MCF 10A (cell line): ENCODE data around the gene KRT71. TPM values are rescaled to one million over a fixed set of nuclear protein-coding genes. Genes with fewer than 3 reads are reported as not detected.

Experiments
- Bru-seq: library from RNA; stranded (reverse); fragments of 400-500 nt; gene quantifications from one replicate; lab custom pipeline; 2021; lab: Mats Ljungman, UMichigan
- BruChase-seq, 2 experiments: library from RNA; stranded (reverse); fragments of 400-500 nt; gene quantifications; one replicate each; lab custom pipeline; 2021; lab: Mats Ljungman, UMichigan
- BruUV-seq: library from RNA; stranded (reverse); fragments of 400-500 nt; replicated peaks from 2 replicates; lab custom pipeline; 2021; lab: Mats Ljungman, UMichigan
- CTCF ChIA-PET: fragments of 300-600 bp; sonication (Branson Sonifier 250); formaldehyde crosslinking; extraction: SDS; loops from one replicate; lab custom pipeline; 2021; ENCODE audit warnings: antibody characterized with exemption, inconsistent platforms; lab: Yijun Ruan, JAX
- POLR2A ChIA-PET: fragments of 300-600, 350-650 bp; sonication (Branson Sonifier 250); formaldehyde crosslinking; extraction: SDS; loops from one replicate; lab custom pipeline; 2020; ENCODE audit warnings: antibody characterized with exemption, inconsistent platforms; lab: Yijun Ruan, JAX
- DNase-seq: peaks from one replicate; pipeline ENCODE4 v3.0.0-alpha.2; 2018; ENCODE audit not compliant: unreplicated experiment
- H3K27ac Mint-ChIP-seq: one replicate; pipeline ENCODE4 v1.8.0; 2022; ENCODE audit warnings: mild to moderate bottlenecking, low read depth, mixed read lengths; ENCODE audit not compliant: unreplicated experiment
- H3K27me3 Mint-ChIP-seq: one replicate; pipeline ENCODE4 v1.8.0; 2022; ENCODE audit warnings: mixed read lengths; ENCODE audit not compliant: insufficient read depth, unreplicated experiment
- H3K36me3 Mint-ChIP-seq: one replicate; pipeline ENCODE4 v1.8.0; 2022; ENCODE audit warnings: mild to moderate bottlenecking, moderate library complexity, mixed read lengths; ENCODE audit not compliant: insufficient read depth, unreplicated experiment
- H3K4me1 Mint-ChIP-seq: one replicate; pipeline ENCODE4 v1.8.0; 2022; ENCODE audit warnings: mixed read lengths; ENCODE audit not compliant: insufficient read depth, unreplicated experiment
- H3K4me3 Mint-ChIP-seq: one replicate; pipeline ENCODE4 v1.8.0; 2022; ENCODE audit warnings: mild to moderate bottlenecking, moderate library complexity, mixed read lengths; ENCODE audit not compliant: unreplicated experiment
- H3K9me3 Mint-ChIP-seq: one replicate; pipeline ENCODE4 v1.8.0; 2022; ENCODE audit warnings: mixed read lengths; ENCODE audit not compliant: unreplicated experiment
- intact Hi-C: fragments of 100-400 bp; cut with micrococcal nuclease; formaldehyde crosslinking; loops from 2 replicates; pipeline ENCODE4 v1.14.1; 2022
- long read RNA-seq: library from polyadenylated mRNA; stranded (forward); transcript quantifications from one replicate; pipeline ENCODE4 v2.0.0, GENCODE V29; 2022
- total RNA-seq: library from RNA; stranded (reverse); gene quantifications from 2 replicates; pipeline ENCODE4 v1.2.3, GENCODE V29; 2022
- TF ChIP-seq, protein P1 (sequence below): fragments of 200-600 bp; IDR thresholded peaks from one replicate; pipeline ENCODE4 v1.8.0; 2022; ENCODE audit warnings: antibody characterized with exemption, mild to moderate bottlenecking; ENCODE audit not compliant: unreplicated experiment

The KRT71 gene
- not detected in 2 replicates for total RNA-seq
- Bru-seq, nascent RNA, result not detected
- BruChase-seq, experiment 1, labeled RNA remaining after a 6-hour chase, result not detected
- BruChase-seq, experiment 2, labeled RNA remaining after a 2-hour chase, result not detected
- long read RNA-seq, result 0 reads

GRCh38 chr12:52552681-52553195 lies at the start of gene KRT71:
Gene KRT71, minus strand, starts transcription at chr12:52553145. Its CDS starts 68 bp downstream, at chr12:52553077.
- H3K36me3 Mint-ChIP-seq, result no peaks in the 10 kb centered on the region
- TF ChIP-seq, protein P1, sequence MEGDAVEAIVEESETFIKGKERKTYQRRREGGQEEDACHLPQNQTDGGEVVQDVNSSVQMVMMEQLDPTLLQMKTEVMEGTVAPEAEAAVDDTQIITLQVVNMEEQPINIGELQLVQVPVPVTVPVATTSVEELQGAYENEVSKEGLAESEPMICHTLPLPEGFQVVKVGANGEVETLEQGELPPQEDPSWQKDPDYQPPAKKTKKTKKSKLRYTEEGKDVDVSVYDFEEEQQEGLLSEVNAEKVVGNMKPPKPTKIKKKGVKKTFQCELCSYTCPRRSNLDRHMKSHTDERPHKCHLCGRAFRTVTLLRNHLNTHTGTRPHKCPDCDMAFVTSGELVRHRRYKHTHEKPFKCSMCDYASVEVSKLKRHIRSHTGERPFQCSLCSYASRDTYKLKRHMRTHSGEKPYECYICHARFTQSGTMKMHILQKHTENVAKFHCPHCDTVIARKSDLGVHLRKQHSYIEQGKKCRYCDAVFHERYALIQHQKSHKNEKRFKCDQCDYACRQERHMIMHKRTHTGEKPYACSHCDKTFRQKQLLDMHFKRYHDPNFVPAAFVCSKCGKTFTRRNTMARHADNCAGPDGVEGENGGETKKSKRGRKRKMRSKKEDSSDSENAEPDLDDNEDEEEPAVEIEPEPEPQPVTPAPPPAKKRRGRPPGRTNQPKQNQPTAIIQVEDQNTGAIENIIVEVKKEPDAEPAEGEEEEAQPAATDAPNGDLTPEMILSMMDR, result no peak
- DNase-seq, result no peak
- intact Hi-C loops, result no loop called here
- H3K4me3 Mint-ChIP-seq, result no peak within 1 kb of the TSS
- H3K4me1 Mint-ChIP-seq, result no peaks in the 10 kb centered on the region
- ChIA-PET POLR2A (no interaction called here), CTCF (interaction anchor here (0.7 kb wide), 1 partner anchor 700 kb away, joined by 3 read pairs; no protein-coding TSS in a partner anchor)
- BruUV-seq, result no TSS peak
- H3K27me3 Mint-ChIP-seq, result peaks cover 25% of the 10 kb centered on the region
- H3K27ac Mint-ChIP-seq, result no peak within 1 kb of the TSS
- H3K9me3 Mint-ChIP-seq, result no peaks in the 10 kb centered on the region

- Mint-ChIP-seq H3K9me3 (peaks cover 8% of the 10 kb centered on the region), H3K36me3 (no peaks in the 10 kb centered on the region), H3K4me3 (no peak overlapping the region), H3K27ac (no peak overlapping the region), H3K27me3 (peaks cover 49% of the 10 kb centered on the region), H3K4me1 (no peaks in the 10 kb centered on the region)
- POLR2A ChIA-PET, result interaction anchor here (0.6 kb wide), 1 partner anchor 446 kb away, joined by 4 read pairs; no protein-coding TSS in a partner anchor
- TF ChIP-seq, protein P1, result no peak
- DNase-seq, result no peak
- CTCF ChIA-PET, result no interaction called here
- no TSS peak for BruUV-seq
- intact Hi-C loops, result no loop called here
Observed at GRCh38 chr12:52602552-52602951, 49.6 kb upstream of the KRT71 start.

- ChIA-PET POLR2A (no interaction called here), CTCF (interaction anchor here (1.0 kb wide), 1 partner anchor 79 kb away, joined by 4 read pairs; no protein-coding TSS in a partner anchor)
- Mint-ChIP-seq H3K36me3 (no peaks in the 10 kb centered on the region), H3K4me3 (no peak overlapping the region), H3K27ac (no peak overlapping the region), H3K9me3 (peaks cover 8% of the 10 kb centered on the region), H3K27me3 (peaks cover 50% of the 10 kb centered on the region), H3K4me1 (no peaks in the 10 kb centered on the region)
- DNase-seq, result no peak
- TF ChIP-seq, protein P1, result no peak
- no TSS peak for BruUV-seq
- intact Hi-C loops, result no loop called here
Observed at GRCh38 chr12:52601671-52602070, 48.7 kb upstream of the KRT71 start.

DNA sequence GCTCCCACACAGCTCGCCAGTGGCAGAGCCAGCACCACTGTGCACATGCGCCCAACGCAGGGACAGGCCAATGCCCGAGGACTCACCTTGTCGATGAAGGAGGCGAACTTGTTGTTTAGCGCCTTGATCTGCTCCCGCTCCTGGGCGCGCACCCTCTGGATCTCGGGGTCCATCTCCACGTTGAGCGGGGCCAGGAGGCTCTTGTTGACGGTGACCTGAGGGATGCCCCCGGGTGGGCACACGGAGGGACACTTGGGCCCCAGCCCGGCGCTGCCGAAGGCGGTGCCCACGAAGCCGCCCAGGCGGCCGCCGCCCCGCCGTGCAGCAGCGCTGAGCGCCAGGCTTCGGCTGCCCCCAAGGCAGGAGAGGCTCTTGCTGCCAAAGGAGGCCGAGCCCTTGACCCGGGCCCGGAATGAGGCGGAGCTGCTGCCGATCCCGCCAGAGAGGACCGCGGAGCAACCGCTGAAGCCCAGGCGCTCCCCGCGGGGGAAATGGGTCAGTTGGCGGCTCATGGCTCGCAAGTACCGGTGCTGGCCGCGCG lies 48.1 kb upstream of the KRT71 start, which contains the start of gene KRT72:
KRT72 (minus strand) TSS at position 523 of the 541 bp plus-strand sequence; CDS start at position 512, 11 bp downstream.
- Mint-ChIP-seq H3K9me3 (peaks cover 8% of the 10 kb centered on the region), H3K36me3 (no peaks in the 10 kb centered on the region), H3K4me1 (no peaks in the 10 kb centered on the region), H3K27me3 (peaks cover 47% of the 10 kb centered on the region), H3K27ac (no peak within 1 kb of the TSS), H3K4me3 (no peak within 1 kb of the TSS)
- ChIA-PET POLR2A (no interaction called here), CTCF (interaction anchor here (1.0 kb wide), 1 partner anchor 78 kb away, joined by 4 read pairs; no protein-coding TSS in a partner anchor)
- TF ChIP-seq, protein P1, result no peak
- intact Hi-C loops, result no loop called here
- no TSS peak for BruUV-seq
- no peak for DNase-seq
